ENCODE measurements around the gene SLC10A3. TPM values are rescaled to one million over a fixed set of nuclear protein-coding genes. Genes with fewer than 3 reads are reported as not detected.

The SLC10A3 gene
- total RNA-seq, 1 donor from 2014 or later: 10.4 TPM

DNA sequence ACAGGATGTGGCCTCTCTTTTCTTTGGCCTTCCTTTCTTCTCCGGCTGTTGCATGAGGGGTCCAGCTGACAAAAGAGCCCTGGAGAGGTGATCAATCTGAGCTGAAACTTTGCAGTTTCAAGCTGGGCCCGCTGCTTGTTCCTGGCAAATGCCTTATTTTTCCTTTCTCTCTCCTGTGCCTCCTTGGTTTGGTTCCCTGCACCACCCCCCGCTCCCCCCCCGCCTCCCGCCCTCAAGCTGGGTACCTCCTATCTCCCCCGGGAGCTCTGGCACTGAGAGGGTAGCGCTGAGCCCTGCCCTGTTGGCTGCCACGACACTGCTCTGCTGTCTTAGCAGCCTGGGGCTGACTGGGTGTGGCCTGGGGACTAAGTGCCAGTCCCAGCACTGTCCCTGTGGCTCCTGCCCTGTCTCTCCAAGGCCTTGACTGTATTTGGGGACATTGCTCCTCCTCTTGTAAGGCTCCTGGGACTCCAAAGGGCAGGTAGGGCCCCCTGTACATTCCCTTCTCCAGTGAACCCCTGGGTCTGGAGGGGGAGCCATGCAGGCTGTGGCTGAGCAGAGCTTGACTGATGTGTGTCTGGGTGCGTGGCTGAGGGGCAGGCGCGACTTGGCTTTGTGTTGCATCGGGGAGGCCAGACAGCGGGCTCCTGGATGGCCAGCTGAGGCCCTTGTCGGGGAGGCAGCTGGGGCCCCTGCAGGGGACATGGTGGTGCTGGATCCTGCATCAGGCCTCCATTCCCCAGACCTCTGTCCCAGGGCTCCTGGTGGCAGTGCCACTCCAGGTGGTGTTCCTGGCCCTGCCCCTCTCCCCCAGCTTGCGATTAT is 31.3 kb downstream of the SLC10A3 start:
- intact Hi-C loops (cut with micrococcal nuclease): no loop called here
- H3K27me3 ChIP-seq (ENCODE audit: low read depth): no peaks in the 10 kb centered on the region
- TF ChIP-seq CTCF (IDR thresholded peaks at IDR 0.05; ENCODE audit: borderline replicate concordance): no peak
- H3K4me1 ChIP-seq: peaks cover 9% of the 10 kb centered on the region
- H3K4me3 ChIP-seq: peak overlapping the region; percentile 75
- DNase-seq: peak; percentile 28
- H3K27ac ChIP-seq (replicated peaks): peak overlapping the region; percentile 74
- H3K36me3 ChIP-seq: peaks cover 3% of the 10 kb centered on the region
- no peaks in the 10 kb centered on the region for H3K9me3 ChIP-seq (replicated peaks)

GRCh38 chrX:154458116-154458953 is 32.1 kb downstream of the SLC10A3 start, which contains the start of gene PLXNA3:
PLXNA3 (plus strand) TSS chrX:154458281; CDS start chrX:154460184, 1,903 bp downstream.
- Histone ChIP-seq H3K4me3 (peak within 1 kb of the TSS; percentile 75), H3K4me1 (peaks cover 9% of the 10 kb centered on the region), H3K27me3 (ENCODE audit: low read depth) (no peaks in the 10 kb centered on the region), H3K27ac (replicated peaks) (peak within 1 kb of the TSS; percentile 74), H3K36me3 (no peaks in the 10 kb centered on the region), H3K9me3 (replicated peaks) (no peaks in the 10 kb centered on the region)
- TF ChIP-seq CTCF (IDR thresholded peaks at IDR 0.05; ENCODE audit: borderline replicate concordance): no peak
- DNase-seq: peak; percentile 54
- intact Hi-C loops (cut with micrococcal nuclease): no loop called here

- H3K27ac ChIP-seq (replicated peaks): peak overlapping the region; percentile 74
- TF ChIP-seq CTCF (IDR thresholded peaks at IDR 0.05; ENCODE audit: borderline replicate concordance): no peak
- H3K36me3 ChIP-seq: no peaks in the 10 kb centered on the region
- intact Hi-C loops (cut with micrococcal nuclease): no loop called here
- no peaks in the 10 kb centered on the region for H3K9me3 ChIP-seq (replicated peaks)
- DNase-seq: no peak
- H3K27me3 ChIP-seq (ENCODE audit: low read depth): no peaks in the 10 kb centered on the region
- H3K4me3 ChIP-seq: peak overlapping the region; percentile 75
- H3K4me1 ChIP-seq: peaks cover 9% of the 10 kb centered on the region
Observed at GRCh38 chrX:154457491-154458115, 32.8 kb downstream of the SLC10A3 start.

DNA sequence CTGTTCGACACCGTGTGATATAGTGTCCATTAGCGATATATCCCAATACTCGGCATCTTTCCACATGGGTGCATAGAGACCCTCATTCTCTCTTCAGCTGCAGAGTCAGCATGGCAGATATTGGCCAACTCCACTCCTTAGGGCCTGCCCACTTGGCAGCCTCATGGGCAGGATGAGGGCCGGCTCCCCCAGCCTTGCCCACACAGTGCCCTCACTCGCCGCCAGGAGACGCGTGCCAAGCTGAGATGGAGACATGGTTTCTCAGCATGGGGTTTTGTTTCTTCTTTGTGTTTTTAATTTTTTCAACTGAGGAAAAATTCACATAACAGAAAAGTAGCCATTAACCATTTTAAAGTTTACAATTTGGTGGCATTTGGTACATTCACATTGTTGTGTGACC is 37.6 kb downstream of the SLC10A3 start:
- DNase-seq: no peak
- intact Hi-C loops (cut with micrococcal nuclease): no loop called here

More for the DNA sequence above, 37.6 kb downstream of the SLC10A3 start:
- Histone ChIP-seq H3K27me3 (ENCODE audit: low read depth) (no peaks in the 10 kb centered on the region), H3K4me3 (no peak overlapping the region), H3K4me1 (no peaks in the 10 kb centered on the region), H3K9me3 (replicated peaks) (no peaks in the 10 kb centered on the region), H3K27ac (replicated peaks) (no peak overlapping the region), H3K36me3 (peaks cover 28% of the 10 kb centered on the region)
- no peak for TF ChIP-seq CTCF (IDR thresholded peaks at IDR 0.05; ENCODE audit: borderline replicate concordance)

Data from left ventricle myocardium inferior (tissue), 1 donor.